ENCODE measurements around the gene PFDN6. TPM values are rescaled to one million over a fixed set of nuclear protein-coding genes. Genes with fewer than 3 reads are reported as not detected.

Gene PFDN6
- total and polyA plus RNA-seq, 2 of the 13 experiments (the other 11 are each of a cell fraction or from before 2014, with no cell fraction given): 75.5 to 87.0 TPM

DNA sequence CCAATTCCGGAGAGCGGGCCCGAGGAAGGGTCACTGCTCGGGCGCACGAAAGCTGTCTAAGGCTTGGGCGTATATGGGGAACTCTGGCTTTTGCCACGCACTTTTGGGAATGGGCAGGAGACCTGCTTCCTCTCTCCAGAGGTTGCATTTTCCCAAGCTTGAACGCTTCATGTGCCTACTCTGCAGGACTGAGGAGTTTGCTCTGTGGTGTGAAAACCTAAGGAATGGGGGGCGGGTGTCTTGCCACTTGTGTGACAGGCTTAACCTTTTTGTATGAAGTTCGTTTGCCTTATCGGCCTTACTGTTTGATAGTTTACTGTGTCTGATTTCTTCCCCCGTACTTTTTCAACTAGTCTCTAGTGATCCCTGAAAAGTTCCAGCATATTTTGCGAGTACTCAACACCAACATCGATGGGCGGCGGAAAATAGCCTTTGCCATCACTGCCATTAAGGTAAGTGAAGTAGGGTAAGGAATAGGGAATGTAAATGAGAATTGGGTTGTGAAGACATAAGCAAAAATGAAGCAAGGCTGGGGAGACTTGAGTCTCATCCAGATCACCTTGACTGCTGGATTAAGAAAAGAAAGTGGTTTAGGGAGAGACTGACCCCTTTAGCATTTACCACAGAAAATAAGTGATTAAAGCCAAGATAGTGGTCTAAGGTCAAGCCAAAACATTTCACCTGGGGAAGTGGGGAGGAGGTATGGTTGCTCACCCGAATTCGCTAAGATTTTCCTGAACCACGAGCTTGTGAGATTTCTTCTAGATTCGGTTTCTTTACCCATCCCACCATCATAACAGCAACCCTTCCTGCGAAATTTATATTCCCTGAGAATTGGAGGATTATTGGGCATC, 16.9 kb upstream of the PFDN6 start (continued):
- TF ChIP-seq ZNF841 (CRISPR knock-in tag; IDR thresholded peaks at IDR 0.05; ENCODE audit: borderline replicate concordance): no peak
- TF ChIP-seq ZNF766 (CRISPR knock-in tag; IDR thresholded peaks at IDR 0.05; ENCODE audit: borderline replicate concordance): no peak
- TF ChIP-seq, protein P1, sequence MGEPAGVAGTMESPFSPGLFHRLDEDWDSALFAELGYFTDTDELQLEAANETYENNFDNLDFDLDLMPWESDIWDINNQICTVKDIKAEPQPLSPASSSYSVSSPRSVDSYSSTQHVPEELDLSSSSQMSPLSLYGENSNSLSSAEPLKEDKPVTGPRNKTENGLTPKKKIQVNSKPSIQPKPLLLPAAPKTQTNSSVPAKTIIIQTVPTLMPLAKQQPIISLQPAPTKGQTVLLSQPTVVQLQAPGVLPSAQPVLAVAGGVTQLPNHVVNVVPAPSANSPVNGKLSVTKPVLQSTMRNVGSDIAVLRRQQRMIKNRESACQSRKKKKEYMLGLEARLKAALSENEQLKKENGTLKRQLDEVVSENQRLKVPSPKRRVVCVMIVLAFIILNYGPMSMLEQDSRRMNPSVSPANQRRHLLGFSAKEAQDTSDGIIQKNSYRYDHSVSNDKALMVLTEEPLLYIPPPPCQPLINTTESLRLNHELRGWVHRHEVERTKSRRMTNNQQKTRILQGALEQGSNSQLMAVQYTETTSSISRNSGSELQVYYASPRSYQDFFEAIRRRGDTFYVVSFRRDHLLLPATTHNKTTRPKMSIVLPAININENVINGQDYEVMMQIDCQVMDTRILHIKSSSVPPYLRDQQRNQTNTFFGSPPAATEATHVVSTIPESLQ (CRISPR knock-in tag; conservative IDR thresholded peaks at IDR 0.05): no peak
- TF ChIP-seq PBX3 (CRISPR knock-in tag; IDR thresholded peaks at IDR 0.05; ENCODE audit: borderline replicate concordance): 0 out of 2 replicates have a peak, but pooled peaks have one; percentile 71
- no peak for TF ChIP-seq TBX2 (CRISPR knock-in tag; IDR thresholded peaks at IDR 0.05; ENCODE audit: borderline replicate concordance)
- no peak for TF ChIP-seq ELF4 (CRISPR knock-in tag; IDR thresholded peaks at IDR 0.05; ENCODE audit: borderline replicate concordance)
- no peak for TF ChIP-seq ZFP62 (CRISPR knock-in tag; IDR thresholded peaks at IDR 0.05)
- 0 out of 2 replicates have a peak, but pooled peaks have one; percentile 6 for TF ChIP-seq ZNF142 (CRISPR knock-in tag; IDR thresholded peaks at IDR 0.05)
- TF ChIP-seq FOXM1 (CRISPR knock-in tag; IDR thresholded peaks at IDR 0.05): no peak
- peak; percentile 58 for TF ChIP-seq HNRNPH1 (optimal IDR thresholded peaks at IDR 0.05; ENCODE audit: low read depth, low read length)
- TF ChIP-seq ZNF317 (CRISPR knock-in tag; IDR thresholded peaks at IDR 0.05): no peak
- TF ChIP-seq HIC2 (CRISPR knock-in tag; IDR thresholded peaks at IDR 0.05; ENCODE audit: low read depth): 0 out of 2 replicates have a peak, but pooled peaks have one; percentile 21
- TF ChIP-seq, protein P2, sequence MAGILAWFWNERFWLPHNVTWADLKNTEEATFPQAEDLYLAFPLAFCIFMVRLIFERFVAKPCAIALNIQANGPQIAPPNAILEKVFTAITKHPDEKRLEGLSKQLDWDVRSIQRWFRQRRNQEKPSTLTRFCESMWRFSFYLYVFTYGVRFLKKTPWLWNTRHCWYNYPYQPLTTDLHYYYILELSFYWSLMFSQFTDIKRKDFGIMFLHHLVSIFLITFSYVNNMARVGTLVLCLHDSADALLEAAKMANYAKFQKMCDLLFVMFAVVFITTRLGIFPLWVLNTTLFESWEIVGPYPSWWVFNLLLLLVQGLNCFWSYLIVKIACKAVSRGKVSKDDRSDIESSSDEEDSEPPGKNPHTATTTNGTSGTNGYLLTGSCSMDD (CRISPR knock-in tag; IDR thresholded peaks at IDR 0.05): peak; percentile 67; the same call in 1 of the 2 replicates
- TF ChIP-seq EED (CRISPR knock-in tag; IDR thresholded peaks at IDR 0.05): peak; percentile 4; the same call in 1 of the 2 replicates
- no peak for TF ChIP-seq RFX1 (IDR thresholded peaks at IDR 0.05)
